ENCODE measurements around the gene SPTLC3.

DNA sequence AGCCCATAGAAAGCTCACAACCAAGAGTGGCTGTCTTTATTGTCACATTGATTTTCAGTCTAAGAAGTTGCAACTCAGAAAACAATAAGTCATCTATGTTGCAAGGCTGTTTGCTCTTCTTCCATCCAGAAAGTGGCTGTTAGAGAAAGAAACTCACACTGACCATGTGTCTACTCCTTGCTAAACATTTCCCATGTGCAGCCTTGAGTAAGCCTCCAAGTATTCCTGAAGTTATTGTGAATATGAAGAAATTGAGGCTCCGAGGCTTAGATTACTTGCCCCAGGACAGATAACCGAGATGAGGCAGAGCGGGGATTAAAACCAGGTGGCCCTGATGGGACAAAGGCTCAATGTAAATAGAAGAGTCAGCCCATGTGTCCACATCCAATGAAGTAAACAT lies 105.0 kb downstream of the SPTLC3 start:
- TF ChIP-seq POLR2AphosphoS5 (IDR thresholded peaks at IDR 0.05) (no peak), POLR2A (IDR thresholded peaks at IDR 0.05) (no peak), EP300 (IDR thresholded peaks at IDR 0.05) (no peak)
- TF ChIP-seq, protein P1, sequence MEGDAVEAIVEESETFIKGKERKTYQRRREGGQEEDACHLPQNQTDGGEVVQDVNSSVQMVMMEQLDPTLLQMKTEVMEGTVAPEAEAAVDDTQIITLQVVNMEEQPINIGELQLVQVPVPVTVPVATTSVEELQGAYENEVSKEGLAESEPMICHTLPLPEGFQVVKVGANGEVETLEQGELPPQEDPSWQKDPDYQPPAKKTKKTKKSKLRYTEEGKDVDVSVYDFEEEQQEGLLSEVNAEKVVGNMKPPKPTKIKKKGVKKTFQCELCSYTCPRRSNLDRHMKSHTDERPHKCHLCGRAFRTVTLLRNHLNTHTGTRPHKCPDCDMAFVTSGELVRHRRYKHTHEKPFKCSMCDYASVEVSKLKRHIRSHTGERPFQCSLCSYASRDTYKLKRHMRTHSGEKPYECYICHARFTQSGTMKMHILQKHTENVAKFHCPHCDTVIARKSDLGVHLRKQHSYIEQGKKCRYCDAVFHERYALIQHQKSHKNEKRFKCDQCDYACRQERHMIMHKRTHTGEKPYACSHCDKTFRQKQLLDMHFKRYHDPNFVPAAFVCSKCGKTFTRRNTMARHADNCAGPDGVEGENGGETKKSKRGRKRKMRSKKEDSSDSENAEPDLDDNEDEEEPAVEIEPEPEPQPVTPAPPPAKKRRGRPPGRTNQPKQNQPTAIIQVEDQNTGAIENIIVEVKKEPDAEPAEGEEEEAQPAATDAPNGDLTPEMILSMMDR (IDR thresholded peaks at IDR 0.05): no peak
